ENCODE measurements around the gene GRP.

The GRP gene

DNA sequence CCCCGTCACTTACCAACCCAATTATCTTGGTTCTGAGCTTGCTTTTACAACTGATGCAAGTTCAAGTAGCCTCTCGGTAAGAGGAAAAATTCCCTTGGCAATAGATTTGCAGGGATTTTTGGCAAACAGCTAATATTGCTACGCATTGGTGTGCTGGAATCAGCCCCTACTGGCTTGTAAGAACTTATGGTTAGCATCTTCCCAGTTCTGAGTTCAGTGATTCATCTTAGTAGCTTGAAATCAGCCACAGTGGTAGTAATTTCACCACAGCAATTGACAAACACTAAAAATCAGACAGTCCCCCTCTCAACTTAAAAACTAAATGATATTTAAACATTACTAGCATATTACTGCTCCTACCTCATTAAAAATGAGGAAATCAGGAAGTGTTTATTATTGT is 59.2 kb downstream of the GRP start:
- peaks cover 79% of the 10 kb centered on the region for H3K27me3 ChIP-seq (ENCODE audit: control insufficient read depth, insufficient read depth, low read length)
- no peak overlapping the region for H3K9ac ChIP-seq (ENCODE audit: low read depth, low read length)
- peaks cover 4% of the 10 kb centered on the region for H3K4me1 ChIP-seq (ENCODE audit: control insufficient read depth, insufficient read depth, low read length)
- no peaks in the 10 kb centered on the region for H3K9me3 ChIP-seq (ENCODE audit: control insufficient read depth, insufficient read depth, low read length)
- H3K36me3 ChIP-seq (ENCODE audit: control insufficient read depth, insufficient read depth, low read length): no peaks in the 10 kb centered on the region
- H3K4me3 ChIP-seq (ENCODE audit: low read depth, low read length): no peak overlapping the region

DNA sequence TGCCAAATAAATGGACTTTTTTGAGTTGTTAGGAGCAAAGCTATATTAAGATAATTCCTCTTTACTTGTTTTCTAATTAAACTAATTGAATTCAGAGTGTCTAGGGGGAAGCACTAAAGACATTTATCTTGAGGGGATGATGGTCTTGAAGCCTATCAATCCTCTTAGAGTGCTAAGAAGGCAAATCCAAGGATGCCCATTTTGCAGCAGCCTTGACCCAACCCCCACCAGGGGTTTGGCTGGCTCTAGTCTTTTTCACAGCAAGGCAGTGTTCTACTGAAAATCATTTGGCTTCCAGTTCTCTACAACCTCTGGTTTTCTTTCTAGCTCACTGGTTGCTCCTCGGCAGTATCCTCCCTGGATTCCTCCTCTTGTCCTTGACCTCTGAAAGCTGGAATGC is 59.8 kb downstream of the GRP start:
- Histone ChIP-seq H3K27me3 (ENCODE audit: control insufficient read depth, insufficient read depth, low read length) (peaks cover 74% of the 10 kb centered on the region), H3K4me1 (ENCODE audit: control insufficient read depth, insufficient read depth, low read length) (peaks cover 4% of the 10 kb centered on the region), H3K4me3 (ENCODE audit: low read depth, low read length) (no peak overlapping the region), H3K36me3 (ENCODE audit: control insufficient read depth, insufficient read depth, low read length) (no peaks in the 10 kb centered on the region), H3K9ac (ENCODE audit: low read depth, low read length) (no peak overlapping the region), H3K9me3 (ENCODE audit: control insufficient read depth, insufficient read depth, low read length) (no peaks in the 10 kb centered on the region)

Measured in iPS-15b (cell line).